NCI-H526 treated with DMSO at 0.1 percent for 48 hours (cell line): ENCODE data around the gene KLLN.
"Not testable (repeated sequence)": the region's sequence is repeated elsewhere in the genome, so short reads cannot be mapped to it uniquely, and the experiment has no call there.

Experiments used
- DNase-seq: peaks from one replicate; lab custom pipeline; 2025; lab: John Stamatoyannopoulos, UW

Gene KLLN

DNA sequence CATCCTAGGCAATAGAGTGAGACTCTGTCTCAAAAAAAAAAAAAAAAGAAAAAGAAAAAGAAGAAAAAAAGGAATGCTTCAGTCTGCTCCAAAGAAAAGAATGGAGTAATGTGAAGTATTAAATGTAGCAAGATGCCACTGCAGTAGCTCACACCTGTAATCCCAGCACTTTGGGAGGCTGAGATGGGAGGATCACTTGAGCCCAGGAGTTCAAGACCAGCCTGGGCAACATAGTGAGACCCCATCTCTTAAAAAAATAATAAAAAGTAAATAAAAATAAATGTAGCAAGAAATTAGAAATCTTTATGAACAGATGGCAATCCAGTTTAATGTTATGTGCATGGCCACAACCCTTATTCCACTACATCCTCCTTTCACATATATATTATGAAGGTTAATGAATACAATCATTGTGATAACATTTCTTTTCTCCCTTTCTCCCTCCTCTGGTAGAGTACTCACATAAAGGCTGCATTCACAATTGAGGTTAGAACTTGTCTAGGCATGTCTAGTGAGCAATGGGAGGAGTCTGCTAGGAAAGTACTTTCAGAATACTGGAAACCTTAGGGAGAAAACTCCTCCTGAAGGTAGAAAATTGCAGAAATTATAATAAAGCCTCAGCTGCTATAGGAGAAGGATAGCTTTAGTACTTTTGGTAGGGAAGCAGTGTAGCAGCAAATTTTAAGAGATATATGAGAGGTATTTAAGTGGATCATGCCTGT lies 20.4 kb downstream of the KLLN start:
- peak; percentile 17 for DNase-seq

DNA sequence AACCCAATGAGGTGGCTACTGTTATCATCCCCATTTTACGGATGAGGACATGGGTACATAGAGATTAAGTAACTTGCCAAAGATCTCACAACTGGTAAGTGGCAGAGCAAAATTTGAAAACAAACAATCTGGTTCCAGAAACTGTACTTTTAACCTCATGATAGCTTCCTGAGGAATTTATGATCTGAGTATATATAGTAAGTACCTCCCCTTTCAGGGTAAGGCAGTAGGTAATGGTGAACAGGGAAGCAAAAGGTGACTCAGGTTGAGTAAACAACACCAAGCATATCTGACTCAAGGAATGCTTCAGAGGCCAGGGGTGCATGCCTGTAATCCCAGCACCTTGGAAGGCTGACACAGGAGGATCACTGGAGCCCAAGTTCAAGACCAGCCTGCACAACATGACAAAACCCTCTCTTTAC lies 21.1 kb downstream of the KLLN start:
- no peak for DNase-seq

DNA sequence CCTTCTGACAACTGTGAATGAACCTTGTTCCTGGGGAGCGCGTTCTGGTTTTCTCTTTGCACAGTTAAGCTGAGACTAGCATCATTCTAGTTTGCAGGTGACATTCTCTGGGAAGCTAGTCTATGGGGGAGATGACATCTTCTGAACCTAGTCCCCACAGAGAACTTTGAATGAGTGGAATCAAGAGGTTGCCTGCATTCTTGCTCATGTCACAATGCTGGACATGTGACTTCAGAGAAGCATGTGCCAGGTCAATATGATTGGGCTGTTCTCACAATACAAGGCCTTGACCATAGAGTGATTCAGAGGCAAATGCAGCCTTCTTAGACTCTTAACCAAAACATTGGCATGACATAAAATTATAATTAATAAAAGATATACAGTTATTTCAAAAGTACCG lies 22.1 kb downstream of the KLLN start:
- DNase-seq: no peak

DNA sequence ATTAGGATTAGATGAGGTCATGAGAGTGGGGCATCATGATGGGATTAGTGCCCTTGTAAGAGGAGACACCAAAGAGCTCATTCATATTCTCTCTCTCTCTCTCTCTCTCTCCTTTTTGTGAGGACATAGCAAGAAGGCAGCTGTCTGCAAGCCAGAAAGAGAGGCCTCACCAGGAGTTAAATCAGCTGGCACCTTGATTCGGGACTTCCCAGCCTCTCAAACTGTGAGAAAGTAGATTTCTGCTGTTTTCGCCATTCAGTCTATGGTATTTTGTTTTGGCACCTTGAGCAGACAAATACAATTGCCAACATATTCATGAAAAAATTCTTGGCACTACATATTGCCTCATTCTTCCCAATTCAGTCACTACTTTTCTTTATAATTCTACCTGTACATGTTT lies 24.7 kb downstream of the KLLN start:
- no peak for DNase-seq

DNA sequence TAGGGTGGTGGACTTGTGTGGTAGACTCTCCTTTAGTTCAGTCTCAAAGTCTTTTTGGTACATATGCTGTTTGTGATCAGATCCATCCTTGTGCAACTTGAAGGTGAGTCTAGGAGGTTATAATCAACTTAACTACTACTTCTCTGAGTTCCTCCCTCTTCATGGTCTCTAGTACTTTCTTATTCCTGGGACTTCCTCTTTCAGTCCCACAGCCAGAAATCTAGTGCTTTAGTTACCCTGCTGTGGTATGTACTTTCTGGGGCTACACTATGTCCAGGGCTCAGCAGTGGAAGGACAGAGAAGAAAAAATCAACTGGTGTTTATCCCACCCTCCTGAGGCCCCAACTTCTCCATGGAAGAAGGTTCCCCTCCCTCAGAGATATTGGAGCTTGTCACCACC lies 25.9 kb downstream of the KLLN start:
- no peak for DNase-seq

DNA sequence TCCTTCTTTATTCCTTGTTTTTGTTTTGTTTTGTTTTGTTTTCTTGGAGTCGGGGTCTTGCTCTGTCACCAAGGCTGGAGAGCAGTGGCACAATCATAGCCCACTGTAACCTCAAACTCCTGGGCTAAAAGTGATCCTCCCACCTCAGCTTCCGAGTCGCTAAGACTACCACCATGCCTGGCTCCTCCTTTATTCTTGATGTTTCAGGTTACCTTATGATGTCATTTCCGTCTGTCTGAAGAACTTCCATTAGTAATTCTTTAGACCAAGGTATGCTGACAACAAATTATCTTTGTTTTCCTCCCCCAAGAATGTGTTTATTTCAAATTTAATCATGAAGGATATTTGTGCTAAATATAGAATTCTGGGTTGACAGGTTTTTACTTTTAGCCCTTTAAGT lies 27.2 kb downstream of the KLLN start:
- no peak for DNase-seq

DNA sequence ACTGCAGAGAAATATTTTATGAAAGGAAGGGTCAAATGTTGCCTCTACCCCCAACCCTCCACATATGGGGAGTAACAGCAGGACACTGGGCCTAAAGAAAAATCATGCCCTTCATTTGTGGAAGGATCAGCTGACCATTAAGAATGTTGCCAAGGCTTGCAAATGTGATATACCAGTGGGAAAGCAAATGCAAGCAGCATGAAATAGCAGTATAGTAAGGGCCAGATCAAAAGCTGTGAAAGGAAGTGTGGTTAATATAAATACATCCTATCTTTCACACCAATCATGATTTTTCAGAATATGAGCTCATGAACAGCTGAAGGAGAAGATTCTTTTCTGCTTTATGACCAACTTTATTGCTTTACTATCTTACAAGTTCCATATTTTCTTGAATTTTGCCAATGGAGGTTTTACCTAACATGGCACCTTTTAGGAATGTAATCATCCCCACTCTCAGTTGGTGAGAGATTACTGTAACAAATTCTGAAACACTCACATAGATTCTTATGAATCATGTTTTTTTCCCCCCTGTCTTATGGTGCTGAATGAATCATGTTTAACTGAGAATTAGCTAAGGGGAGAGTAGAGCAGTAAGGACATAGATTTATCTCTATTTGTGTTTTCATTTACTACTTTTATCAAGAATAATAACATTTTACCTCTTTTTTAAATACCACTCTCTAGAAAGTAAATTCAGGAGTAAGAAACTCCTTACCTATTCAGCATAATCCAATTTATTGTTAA lies 33.2 kb downstream of the KLLN start:
- DNase-seq: no peak

DNA sequence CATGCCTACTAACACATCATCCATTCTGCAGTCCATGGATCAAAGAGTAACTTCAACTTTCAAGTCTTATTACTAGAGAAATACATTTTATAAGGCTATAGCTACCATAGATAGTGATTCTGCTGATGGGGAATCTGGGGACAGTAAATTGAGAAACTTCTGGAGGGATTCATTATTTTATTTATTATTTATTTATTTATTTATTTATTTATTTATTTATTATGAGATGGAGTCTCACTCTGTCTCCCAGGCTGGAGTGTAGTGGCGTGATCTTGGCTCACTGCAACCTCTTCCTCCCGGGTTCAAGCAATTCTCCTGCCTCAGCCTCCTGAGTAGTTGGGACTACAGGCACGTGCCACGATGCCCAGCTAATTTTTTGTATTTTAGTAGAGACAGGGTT lies 34.3 kb downstream of the KLLN start:
- not testable (repeated sequence) for DNase-seq

DNA sequence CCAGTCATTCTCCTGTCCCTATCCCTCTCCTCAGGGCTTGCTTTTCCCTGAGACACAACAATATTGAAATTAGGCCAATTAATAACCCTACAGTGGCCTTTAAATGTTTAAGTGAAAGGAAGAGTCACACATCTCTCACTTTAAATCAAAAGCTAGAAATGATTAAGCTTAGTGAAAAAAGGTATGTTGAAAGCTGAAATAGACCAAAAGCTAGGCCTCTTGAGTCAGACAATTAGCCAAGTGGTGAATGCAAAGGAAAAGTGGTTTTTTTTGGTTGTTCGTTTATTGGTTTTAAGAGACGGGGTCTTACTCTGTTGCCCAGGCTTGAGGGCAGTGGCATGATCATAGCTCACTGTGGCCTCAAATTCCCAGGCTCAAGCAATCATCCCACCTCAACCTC lies 35.7 kb downstream of the KLLN start:
- no peak for DNase-seq

DNA sequence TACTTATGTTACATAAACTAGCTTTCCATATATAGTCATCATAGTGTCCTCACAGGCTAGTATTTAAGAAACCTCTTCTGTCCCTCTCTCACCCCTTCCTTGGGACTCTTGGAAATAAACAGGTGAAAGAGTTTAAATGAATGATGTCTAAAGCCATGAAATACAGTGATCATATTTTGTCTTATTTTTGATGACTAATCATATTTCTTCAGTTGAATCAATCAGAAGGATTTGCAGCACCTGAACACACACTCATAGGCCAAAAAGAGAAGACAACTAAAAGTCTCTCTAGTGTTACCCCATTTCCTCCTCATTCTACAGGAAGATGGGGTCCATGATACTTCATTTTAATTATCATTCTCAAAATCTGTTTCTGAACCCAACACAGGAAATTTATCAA lies 36.7 kb downstream of the KLLN start:
- no peak for DNase-seq

DNA sequence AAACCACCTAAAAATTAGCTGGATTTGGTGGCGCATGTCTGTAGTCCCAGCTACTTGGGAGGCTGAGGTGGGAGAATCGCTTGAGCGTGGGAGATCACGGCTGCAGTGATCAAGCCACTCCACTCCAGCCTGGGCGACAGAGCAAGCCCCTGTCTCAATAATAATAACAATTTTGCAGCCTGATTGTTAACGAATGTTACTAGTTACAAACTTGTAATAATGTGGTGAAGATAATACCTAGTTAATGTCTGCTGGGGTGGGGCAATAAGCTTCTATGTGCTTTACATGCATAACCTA lies 44.1 kb downstream of the KLLN start:
- no peak for DNase-seq

DNA sequence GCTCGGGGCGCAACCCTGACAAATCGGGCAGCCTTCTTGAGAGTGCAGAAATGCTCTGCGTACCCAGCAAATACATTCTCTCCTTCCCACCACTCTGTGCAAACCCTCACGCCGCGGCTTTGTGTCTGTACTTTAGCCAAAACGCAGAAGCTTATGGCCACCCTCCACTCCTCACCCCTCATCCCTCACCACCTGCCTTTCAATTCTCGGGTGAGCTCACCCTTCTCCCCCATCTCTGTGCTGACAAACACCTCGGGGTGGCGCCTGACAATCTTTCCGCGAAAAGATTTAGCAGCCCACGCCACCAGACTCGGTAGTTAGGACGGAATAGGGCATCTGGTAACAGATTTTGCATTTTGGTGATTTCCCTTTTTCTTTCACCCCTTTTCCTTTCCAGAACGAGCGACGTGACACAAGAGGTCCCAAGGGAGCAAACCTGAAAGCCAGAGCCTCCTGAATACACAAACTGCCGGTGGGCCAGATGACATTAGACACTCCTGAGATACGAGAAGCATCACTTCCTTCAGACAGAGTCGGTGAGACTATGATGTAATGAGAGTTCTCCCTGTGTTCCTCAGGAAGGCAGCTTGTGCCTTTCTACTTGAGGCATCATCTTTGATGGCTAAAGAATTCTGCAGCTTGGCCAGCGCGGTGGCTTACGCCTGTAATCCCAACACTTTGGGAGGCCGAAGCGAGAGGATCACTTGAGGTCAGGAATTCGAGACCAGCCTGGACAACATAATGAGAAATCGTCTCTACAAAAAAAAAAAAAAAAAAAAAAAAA lies 44.6 kb downstream of the KLLN start:
- DNase-seq: peak; percentile 23

DNA sequence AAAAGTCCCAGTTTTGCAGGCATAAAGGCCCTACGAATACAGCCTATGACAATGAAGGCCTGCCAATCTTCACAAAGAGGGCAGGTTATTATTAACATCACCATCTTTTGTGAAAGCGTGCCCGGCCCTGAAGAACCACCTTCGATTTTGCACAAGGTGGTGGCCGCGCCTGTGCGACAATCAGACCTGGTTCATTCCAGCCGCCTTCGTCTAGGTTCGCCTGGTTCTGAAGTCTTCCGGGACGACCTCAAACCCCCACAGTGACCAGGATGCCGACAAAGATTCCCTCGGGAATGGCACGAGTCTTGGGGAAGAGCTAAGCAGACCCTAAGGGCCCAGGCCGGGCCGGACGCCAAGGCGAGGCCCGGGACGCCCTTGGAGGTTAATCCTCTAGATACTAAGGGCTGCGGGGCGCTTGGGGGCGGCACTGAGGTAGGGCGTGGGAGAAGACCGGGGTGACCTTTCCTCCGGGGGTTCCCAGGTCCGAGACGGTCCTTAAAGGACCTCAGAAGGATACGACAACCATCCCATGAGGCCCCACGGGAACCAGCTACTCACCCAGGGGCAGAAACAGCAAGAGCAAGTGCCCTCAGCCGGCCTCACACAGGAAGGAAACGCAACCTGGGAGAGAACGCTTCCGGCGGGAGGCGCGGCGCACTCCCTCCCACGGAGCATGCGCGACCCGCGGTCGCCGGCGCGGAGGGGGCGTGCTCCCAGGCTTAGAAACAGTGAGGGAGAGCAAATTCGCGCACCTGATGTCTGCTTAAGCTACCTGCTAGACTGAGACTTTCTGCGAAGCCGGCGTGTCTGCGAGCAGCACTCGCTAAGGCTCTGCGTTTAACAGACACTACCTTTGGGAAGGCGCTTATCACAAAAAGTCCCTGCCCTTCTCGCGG lies 45.5 kb downstream of the KLLN start, which contains the start of gene ATAD1:
Gene ATAD1 (minus strand): TSS at position 618 of the 896 bp plus-strand sequence. CDS start 3,627 bp downstream, outside the sequence.
- peak; percentile 76 for DNase-seq

DNA sequence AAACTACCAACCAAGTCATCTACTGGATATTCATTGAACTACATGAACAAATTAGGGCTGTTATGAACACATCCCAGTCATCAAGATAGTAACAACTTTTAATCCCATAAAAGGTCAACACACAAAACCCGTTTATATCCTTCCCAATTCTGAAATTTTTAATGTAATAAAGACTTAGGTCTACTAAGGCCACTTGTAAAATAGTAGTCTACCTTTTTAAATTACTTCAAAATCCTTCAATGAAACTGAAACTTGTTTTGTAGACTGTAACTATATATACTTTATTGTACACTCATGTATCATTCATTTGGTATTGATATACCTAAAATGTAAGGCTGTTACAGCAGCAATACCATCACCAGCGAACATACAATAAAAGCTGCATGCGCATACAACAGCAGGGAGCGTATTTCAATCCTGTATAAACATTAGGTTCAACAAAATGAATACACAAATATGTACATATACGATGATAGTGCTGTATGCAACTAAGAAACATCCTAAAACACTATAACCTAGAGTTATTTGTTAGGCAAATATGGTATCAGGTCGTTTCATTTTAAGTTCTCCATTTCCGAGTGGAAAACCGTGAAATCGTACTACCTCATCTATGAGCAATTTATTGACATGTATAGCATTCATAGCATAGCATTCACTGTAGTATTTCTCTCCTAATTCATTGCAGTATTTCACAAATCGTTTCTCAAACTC lies 46.3 kb downstream of the KLLN start:
- peak; percentile 44 for DNase-seq

DNA sequence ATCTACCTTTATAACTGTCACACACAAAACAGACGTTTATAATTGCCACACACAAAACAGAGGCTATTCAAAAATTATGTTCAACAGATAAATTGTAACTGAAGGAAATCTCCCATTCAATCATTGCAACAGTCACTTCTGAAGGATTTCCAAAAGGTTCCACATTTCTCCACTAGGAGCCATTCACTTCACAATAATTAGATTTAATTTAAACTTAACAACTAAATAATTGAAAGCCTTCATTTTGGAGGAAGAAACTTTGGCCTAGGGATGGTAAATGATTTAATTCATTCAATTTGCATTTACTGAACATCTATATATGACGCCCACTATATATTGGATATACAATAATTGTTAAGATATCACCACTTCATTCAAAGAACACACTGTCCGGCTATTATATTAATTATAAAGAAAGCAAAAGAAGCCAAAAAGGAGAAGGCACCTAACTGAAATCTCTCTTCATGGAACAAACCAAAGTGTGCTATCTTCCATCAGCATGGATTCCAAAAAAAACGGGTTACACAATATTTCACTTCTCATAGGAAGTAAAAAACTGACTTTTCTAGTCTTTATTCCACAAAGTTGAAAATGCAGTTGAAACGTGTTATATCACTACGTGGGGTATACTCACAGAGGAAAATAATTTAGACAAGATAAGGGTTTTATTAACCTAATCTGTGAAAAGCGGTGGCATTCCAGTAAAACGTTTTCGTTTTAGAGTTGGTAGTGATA lies 47.0 kb downstream of the KLLN start:
- no peak for DNase-seq
